Measurements from ENCODE around the gene TNFSF15.

The TNFSF15 gene

DNA sequence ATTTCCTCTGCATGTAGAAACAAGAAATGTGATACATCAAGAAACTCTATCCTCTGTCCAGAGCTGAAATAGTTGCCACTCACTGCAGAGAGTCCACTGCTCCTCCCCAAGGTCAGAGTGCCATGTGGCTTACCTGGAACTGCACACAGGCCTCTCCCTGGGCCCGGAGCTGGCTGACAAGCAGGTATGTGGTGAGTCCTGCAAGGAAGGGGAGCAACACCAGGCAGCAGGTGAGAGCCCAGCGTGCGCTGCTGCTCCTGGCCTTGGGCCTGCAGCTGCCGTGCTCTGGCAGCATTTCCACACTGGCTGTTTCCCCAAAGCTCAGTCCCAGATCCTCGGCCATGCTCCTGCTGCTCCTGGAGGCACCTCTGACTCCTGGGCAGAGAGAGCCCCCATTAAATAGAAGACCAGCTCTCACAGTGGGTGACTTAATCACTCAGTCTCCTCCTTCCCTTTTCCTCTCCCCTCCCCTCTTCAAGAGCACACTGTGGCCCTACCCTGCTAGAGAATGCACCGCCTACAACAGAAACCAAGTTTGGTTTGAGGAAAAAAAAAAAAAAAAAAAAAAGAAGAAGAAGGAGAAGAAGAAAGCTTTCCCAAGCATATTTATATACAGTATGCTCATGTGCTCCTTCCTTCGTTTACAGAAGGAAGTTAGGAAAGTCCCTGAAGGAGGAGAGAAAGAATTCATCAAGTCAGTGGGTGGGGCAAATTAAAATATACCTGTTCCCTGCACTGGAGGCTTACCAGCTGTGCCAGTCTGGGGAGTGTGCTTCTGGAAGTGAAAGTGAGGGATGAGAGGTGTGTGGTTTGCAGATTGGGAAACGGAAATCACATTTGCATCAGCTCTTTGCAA lies at the start of gene TNFSF15:
Gene TNFSF15, minus strand, starts transcription at position 370 of the 856 bp plus-strand sequence. Its CDS starts 27 bp downstream, at position 343.
- DNase-seq (ENCODE audit: extremely low read depth in 1 of 2, low read depth in 1 of 2): no peak

GRCh38 chr9:114855488-114855887 lies 49.6 kb upstream of the TNFSF15 start:
- no peak for DNase-seq (ENCODE audit: extremely low read depth in 1 of 2, low read depth in 1 of 2)

GRCh38 chr9:114854736-114855355 lies 49.0 kb upstream of the TNFSF15 start:
- no peak for DNase-seq (ENCODE audit: extremely low read depth in 1 of 2, low read depth in 1 of 2)

GRCh38 chr9:114853071-114853855 lies 47.4 kb upstream of the TNFSF15 start:
- no peak for DNase-seq (ENCODE audit: extremely low read depth in 1 of 2, low read depth in 1 of 2)

DNA sequence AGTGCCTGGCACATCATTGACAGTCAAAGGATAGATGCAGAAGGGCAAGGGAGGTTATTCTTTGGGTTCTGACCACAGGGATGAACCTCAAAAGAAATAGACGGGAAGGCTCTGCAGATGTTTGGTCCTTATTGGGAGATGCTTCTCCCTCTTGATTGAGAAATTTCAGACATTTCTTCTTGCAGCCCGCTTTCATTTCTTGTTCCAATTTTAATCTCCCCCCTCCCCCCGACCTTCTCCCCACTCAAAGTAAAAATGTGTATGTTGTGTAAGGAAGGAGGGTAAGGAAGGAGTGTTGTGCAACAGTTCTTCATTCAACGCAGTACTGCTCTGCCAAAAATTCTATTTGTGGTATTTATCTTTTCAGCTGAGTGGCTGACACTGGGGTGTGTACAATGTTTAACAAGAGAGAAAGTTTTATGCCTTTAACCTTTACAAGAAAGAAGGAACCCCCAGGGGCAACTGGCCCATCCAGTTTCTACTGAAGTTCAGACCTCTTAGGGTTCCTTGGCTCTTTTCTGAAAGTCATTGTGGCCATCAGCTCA lies 46.3 kb upstream of the TNFSF15 start:
- no peak for DNase-seq (ENCODE audit: extremely low read depth in 1 of 2, low read depth in 1 of 2)

DNA sequence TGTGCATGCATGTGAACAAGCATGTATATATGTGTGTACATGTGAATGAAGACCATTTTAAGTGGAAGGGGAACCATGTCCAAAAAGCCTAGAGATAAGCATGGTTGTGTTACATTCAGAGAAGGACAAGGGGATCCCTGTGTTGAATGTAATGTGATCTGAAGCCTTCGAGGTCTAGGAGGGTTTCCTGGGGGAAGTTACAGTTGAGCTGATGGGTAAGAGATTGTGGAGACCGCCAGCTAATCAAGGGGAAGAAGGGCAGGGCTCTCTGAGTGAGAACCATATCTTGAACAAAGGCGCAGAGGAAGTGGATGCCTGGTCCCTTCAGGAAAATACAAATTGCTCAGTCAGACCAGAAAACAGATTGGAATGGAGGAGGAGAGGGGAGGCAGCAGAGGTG lies 45.5 kb upstream of the TNFSF15 start:
- DNase-seq (ENCODE audit: extremely low read depth in 1 of 2, low read depth in 1 of 2): no peak

GRCh38 chr9:114850871-114851270 lies 45.0 kb upstream of the TNFSF15 start:
- DNase-seq (ENCODE audit: extremely low read depth in 1 of 2, low read depth in 1 of 2): no peak

- no peak for DNase-seq (ENCODE audit: extremely low read depth in 1 of 2, low read depth in 1 of 2)
These were observed 43.6 kb upstream of the TNFSF15 start for GRCh38 chr9:114849450-114849849.

GRCh38 chr9:114847492-114848417 lies 41.9 kb upstream of the TNFSF15 start:
- no peak for DNase-seq (ENCODE audit: extremely low read depth in 1 of 2, low read depth in 1 of 2)

- no peak for DNase-seq (ENCODE audit: extremely low read depth in 1 of 2, low read depth in 1 of 2)
These were observed 39.5 kb upstream of the TNFSF15 start for GRCh38 chr9:114845373-114845772.

DNA sequence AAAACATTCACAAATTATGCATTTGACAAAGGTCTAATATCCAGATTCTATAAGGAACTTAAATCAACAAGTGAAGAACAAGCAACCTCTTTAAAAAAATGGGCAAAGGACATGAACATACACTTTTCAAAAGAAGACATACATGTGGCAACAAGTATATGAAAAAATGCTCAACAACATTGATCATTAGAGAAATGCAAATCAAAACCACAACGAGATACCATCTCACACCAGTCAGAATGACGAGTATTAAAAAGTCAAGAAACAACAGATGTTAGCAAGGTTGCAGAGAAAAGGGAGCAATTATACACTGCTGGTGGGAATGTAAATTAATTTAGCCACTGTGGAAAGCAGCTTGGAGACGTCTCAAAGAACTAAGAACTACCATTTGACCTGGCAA lies 38.9 kb upstream of the TNFSF15 start:
- DNase-seq (ENCODE audit: extremely low read depth in 1 of 2, low read depth in 1 of 2): no peak

DNA sequence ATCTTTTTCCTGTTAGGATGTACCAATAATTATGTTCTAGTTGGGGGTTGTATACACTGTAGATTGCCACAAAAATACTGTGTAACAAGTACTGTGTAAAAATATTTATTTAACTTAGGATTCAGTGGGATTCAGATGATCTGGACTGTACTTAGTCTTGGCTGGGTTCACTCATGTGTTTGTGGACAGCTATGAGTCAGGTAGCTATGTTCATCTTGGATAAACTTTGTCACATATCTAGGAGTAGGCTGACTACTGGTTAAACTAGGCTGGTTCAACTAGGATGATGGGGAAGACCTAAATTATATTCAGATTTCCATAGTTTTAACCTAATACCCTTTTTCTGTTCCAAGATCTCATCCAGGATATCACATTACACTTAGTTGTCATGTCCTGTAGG lies 32.1 kb upstream of the TNFSF15 start:
- no peak for DNase-seq (ENCODE audit: extremely low read depth in 1 of 2, low read depth in 1 of 2)

GRCh38 chr9:114836769-114837168 lies 30.9 kb upstream of the TNFSF15 start:
- DNase-seq (ENCODE audit: extremely low read depth in 1 of 2, low read depth in 1 of 2): no peak

DNA sequence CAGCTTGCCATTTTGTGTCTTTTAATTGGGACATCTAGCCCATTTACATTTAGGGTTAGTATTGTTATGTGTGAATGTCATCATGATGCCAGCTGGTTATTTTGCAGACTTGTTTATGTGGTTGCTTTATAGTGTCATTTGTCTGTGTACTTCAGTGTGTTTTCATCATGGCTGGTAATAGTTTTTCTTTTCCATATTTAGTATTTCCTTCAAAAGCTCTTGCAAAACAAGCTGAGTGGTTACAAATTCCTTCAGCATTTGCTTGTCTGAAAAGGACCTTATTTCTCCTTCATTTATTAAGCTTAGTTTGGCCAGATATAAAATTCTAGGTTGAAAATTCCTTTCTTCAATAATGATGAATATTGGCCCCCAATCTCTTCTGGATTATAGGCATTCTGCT lies 28.5 kb upstream of the TNFSF15 start:
- DNase-seq (ENCODE audit: extremely low read depth in 1 of 2, low read depth in 1 of 2): no peak

DNA sequence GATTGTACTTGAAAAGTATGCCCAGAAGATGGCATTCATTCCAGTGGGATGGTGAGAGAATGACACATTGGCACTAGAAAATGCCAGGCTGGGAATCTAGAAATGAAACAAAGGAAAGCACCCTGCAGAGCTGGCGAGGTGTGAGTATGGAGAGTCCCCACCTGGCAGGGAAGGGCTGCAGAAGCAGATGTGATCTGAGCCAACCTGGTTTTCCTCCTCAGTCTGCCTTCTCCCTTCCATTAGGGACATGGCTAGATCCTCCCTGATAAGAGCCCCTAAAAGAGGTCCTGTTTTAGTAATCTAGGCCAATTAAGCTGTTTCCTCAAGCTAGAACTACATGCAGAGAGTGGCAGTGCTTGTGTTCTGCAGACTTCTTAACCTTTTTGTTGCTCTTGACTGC lies 24.7 kb upstream of the TNFSF15 start:
- DNase-seq (ENCODE audit: extremely low read depth in 1 of 2, low read depth in 1 of 2): no peak

DNA sequence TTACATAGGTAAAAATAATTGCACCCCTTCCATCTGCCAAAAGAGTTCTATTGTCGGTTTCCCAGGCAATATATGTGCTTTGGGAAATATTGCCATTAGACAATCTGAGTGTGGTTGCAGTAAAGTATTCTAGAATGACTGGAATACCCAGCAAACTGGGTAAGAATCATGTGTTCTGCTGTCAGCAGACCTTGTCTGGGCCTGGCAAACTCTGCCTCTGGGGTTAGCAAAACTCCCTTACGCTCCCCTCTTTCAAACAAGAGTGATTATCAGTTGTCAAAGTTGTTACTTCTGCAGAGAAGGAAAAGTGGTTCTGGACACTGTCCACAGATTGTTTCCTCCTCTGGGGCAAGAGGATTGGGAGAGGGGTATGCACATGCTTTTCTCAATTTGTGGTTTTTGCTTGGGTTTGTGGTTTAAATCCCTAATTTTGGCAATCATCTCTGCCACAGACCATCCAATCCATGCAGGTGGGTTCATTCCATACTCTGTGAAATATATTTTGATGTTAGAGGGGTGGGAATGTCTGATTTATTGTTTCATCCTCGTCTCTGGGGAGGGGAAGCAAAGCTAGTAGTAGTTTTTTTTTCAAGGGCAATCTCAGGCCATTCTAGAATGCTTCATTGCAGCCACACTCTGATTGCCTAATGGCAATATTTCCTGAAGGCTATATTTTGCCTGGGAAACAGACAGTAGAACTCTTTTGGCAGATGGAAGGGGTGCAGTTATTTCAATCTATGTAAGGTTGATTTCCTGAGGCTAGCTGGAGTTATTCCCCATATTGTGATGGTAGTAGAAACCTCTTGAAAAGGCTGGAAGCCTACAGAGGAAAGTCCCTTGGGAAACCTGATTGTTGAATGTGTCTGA lies 24.0 kb upstream of the TNFSF15 start:
- no peak for DNase-seq (ENCODE audit: extremely low read depth in 1 of 2, low read depth in 1 of 2)

DNA sequence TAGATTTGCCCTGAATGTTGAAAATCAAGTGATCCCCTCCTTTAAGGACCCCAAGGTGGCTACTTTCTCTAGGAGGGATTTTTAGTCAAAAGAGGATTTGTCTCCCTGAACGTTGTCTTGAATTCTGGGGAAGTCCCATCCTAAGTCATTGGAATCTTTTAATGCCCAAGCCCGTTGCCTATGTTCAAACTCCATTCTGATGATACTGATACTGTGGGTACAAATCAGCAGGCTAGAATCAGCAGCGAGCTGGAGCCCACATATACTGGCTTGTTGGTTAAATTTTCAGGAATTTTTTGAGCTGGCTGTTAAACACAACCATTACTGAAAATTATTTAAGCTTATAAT lies 22.4 kb upstream of the TNFSF15 start:
- no peak for DNase-seq (ENCODE audit: extremely low read depth in 1 of 2, low read depth in 1 of 2)

DNA sequence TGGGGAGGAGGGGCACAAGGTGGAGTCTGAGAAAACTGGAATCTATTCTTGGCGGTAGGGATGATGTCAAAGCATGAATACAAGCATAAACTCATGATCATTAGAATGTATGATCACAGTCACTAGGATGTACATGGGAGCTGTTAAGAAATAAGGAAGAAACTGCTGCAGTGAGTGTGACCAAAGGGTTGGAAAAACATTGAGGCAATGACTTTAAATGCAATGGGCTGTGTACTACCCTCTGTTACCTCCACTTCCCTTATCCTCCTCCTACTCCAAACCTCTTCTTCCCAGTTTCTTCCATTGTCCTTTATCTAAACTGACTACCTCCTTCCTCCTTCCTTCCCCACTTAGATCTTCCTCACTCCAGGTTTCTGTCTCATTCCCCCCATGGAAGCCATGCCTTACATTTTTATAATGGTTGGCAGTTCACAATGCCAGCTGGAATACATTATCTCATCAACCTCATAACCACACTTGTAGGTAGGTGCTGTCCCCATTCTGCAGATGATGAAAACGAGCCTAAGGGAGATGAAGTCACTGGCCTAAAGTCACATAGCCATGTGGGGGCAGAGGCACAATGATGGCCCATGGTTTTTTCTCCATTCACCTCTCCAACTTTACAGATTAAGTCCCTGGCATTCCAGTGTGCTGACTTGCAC lies 21.9 kb upstream of the TNFSF15 start:
- DNase-seq (ENCODE audit: extremely low read depth in 1 of 2, low read depth in 1 of 2): no peak

- DNase-seq (ENCODE audit: extremely low read depth in 1 of 2, low read depth in 1 of 2): no peak
These were observed 20.6 kb upstream of the TNFSF15 start for GRCh38 chr9:114826431-114826830.
